Measurements from ENCODE around the gene TGFA. TPM values are rescaled to one million over a fixed set of nuclear protein-coding genes. Genes with fewer than 3 reads are reported as not detected.

TGFA gene
- total RNA-seq, 1 experiment from 2014 or later, result 50.1 TPM

- H2AFZ ChIP-seq (ENCODE audit: low read depth, low read length, poor library complexity, severe bottlenecking), result no peak overlapping the region
- no peak for DNase-seq (ENCODE audit: low read depth, low spot score)
- RAD21 ChIA-PET (ENCODE audit: low non-redundant PET in 1 of 2, low total read pairs in 2 of 2, uncharacterized antibody in 2 of 2, unreplicated experiment in 2 of 2), result no interaction called here
- H3K79me2 ChIP-seq (ENCODE audit: insufficient read depth, low read length), result peaks cover 92% of the 10 kb centered on the region
- peaks cover 0 to 11% of the 10 kb centered on the region in 2 experiments; a peak in 2 of 4 replicates for H3K9me3 ChIP-seq (ENCODE audit: control insufficient read depth in 1 of 2, insufficient read depth in 1 of 2, low read depth in 1 of 2, low read length in 2 of 2)
- no peak overlapping the region for H3K27ac ChIP-seq (ENCODE audit: low read depth, low read length)
- H3K4me1 ChIP-seq (ENCODE audit: control insufficient read depth in 1 of 2, insufficient read depth in 2 of 2, low read length in 2 of 2), result peaks cover 2 to 45% of the 10 kb centered on the region in 2 experiments; a peak in 3 of 4 replicates
- H3K36me3 ChIP-seq (ENCODE audit: control insufficient read depth in 1 of 2, insufficient read depth in 2 of 2, low read length in 2 of 2), result 0 out of 4 replicates have a peak, but pooled peaks cover 0 to 4% of the 10 kb centered on the region in 2 experiments
- BruUV-seq (replicated peaks), result no TSS peak
- intact Hi-C loops (cut with micrococcal nuclease), result no loop called here
- TF ChIP-seq CEBPB (IDR thresholded peaks at IDR 0.05; ENCODE audit: low read depth) (no peak), EGR1 (IDR thresholded peaks at IDR 0.05; ENCODE audit: low read depth) (no peak), TCF7L2 (IDR thresholded peaks at IDR 0.05; ENCODE audit: borderline replicate concordance, extremely low read depth, insufficient read depth, insufficient read length) (no peak), CBX3 (IDR thresholded peaks at IDR 0.05; ENCODE audit: low read depth) (no peak)
- H3K4me2 ChIP-seq (ENCODE audit: low read length), result no peak overlapping the region
- H3K27me3 ChIP-seq (ENCODE audit: insufficient read depth, low read length), result no peaks in the 10 kb centered on the region
- no peaks in the 10 kb centered on the region for H3K9me2 ChIP-seq (ENCODE audit: insufficient read depth)
- CTCF ChIA-PET, result no interaction called here
- H3K9ac ChIP-seq (ENCODE audit: low read length), result no peak overlapping the region
- POLR2A ChIA-PET, result no interaction called here
- no peak overlapping the region for H3K4me3 ChIP-seq (replicated peaks in 1 of 2; ENCODE audit: low read depth in 1 of 2, low read length in 2 of 2)
- ATAC-seq, result no peak
- no peaks in the 10 kb centered on the region for H4K20me1 ChIP-seq (ENCODE audit: insufficient read depth)
These were observed 18.1 kb downstream of the TGFA start for GRCh38 chr2:70535573-70535972.

DNA sequence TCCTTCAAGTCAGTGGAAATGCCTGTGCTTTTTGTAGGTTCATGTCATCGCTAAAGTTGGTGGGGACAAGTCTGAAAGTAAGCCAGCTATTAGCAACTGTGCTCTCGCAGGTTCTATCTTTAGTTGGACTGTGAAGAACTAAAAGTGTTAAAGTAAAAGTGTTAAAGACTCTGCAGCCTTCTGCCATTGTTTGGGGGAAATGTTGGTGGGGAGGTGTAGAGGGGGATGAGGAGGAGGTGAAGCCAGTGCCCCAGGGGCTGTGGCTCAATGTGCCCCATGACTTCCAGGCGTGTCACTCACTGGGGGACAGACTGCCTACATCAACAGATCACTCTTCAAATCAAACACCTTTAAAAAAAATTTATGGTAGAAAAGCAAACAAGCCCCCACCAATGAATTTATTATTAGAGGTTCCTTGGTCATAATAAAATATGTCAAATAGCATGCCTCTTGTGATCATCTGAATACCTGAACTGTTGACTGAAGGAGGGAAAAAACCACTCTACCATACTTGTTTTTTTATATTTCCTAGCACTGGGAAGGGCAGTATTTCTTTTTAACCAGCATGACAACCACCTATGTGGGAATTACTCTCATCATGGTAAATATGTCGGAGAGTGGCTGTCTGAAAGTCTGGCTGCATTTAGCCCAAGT, 19.3 kb downstream of the TGFA start:
- H3K27ac ChIP-seq (ENCODE audit: low read depth, low read length), result no peak overlapping the region
- no peak for TF ChIP-seq ELF1 (IDR thresholded peaks at IDR 0.05; ENCODE audit: borderline replicate concordance, low read depth)
- TF ChIP-seq FOSL1 (IDR thresholded peaks at IDR 0.05; ENCODE audit: low read depth), result no peak
- no peak for TF ChIP-seq ZFX (IDR thresholded peaks at IDR 0.05)
- no peak for TF ChIP-seq RAD21 (IDR thresholded peaks at IDR 0.05; ENCODE audit: low read depth)
- no peak for TF ChIP-seq POLR2AphosphoS5 (IDR thresholded peaks at IDR 0.05; ENCODE audit: low read depth, low read length)
- no peak for TF ChIP-seq TCF7L2 (IDR thresholded peaks at IDR 0.05; ENCODE audit: borderline replicate concordance, extremely low read depth, insufficient read depth, insufficient read length)
- no peak for TF ChIP-seq EZH2phosphoT487 (IDR thresholded peaks at IDR 0.05; ENCODE audit: borderline replicate concordance)
- no peak for TF ChIP-seq SRF (IDR thresholded peaks at IDR 0.05; ENCODE audit: low read depth)
- TF ChIP-seq EZH2 (IDR thresholded peaks at IDR 0.05), result no peak
- TF ChIP-seq JUND (IDR thresholded peaks at IDR 0.05), result no peak
- TF ChIP-seq, protein P1, sequence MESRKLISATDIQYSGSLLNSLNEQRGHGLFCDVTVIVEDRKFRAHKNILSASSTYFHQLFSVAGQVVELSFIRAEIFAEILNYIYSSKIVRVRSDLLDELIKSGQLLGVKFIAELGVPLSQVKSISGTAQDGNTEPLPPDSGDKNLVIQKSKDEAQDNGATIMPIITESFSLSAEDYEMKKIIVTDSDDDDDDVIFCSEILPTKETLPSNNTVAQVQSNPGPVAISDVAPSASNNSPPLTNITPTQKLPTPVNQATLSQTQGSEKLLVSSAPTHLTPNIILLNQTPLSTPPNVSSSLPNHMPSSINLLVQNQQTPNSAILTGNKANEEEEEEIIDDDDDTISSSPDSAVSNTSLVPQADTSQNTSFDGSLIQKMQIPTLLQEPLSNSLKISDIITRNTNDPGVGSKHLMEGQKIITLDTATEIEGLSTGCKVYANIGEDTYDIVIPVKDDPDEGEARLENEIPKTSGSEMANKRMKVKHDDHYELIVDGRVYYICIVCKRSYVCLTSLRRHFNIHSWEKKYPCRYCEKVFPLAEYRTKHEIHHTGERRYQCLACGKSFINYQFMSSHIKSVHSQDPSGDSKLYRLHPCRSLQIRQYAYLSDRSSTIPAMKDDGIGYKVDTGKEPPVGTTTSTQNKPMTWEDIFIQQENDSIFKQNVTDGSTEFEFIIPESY (IDR thresholded peaks at IDR 0.05; ENCODE audit: extremely low read depth, insufficient replicate concordance, low read length), result no peak
- TF ChIP-seq CTCF (IDR thresholded peaks at IDR 0.05 in 2 of 3, conservative IDR thresholded peaks at IDR 0.05 in 1 of 3; ENCODE audit: borderline replicate concordance in 1 of 3, insufficient read depth in 1 of 3, low read depth in 2 of 3, low read length in 2 of 3), result no peak

More for the DNA sequence above, 19.3 kb downstream of the TGFA start:
- ChIA-PET RAD21 (ENCODE audit: low non-redundant PET in 1 of 2, low total read pairs in 2 of 2, uncharacterized antibody in 2 of 2, unreplicated experiment in 2 of 2) (no interaction called here), CTCF (no interaction called here), POLR2A (no interaction called here)
- no peak for DNase-seq (ENCODE audit: low read depth, low spot score)
- H4K20me1 ChIP-seq (ENCODE audit: insufficient read depth), result no peaks in the 10 kb centered on the region
- peaks cover 2 to 46% of the 10 kb centered on the region in 2 experiments; a peak in 2 of 4 replicates for H3K4me1 ChIP-seq (ENCODE audit: control insufficient read depth in 1 of 2, insufficient read depth in 2 of 2, low read length in 2 of 2)
- H2AFZ ChIP-seq (ENCODE audit: low read depth, low read length, poor library complexity, severe bottlenecking), result no peak overlapping the region
- H3K4me2 ChIP-seq (ENCODE audit: low read length), result no peak overlapping the region
- H3K79me2 ChIP-seq (ENCODE audit: insufficient read depth, low read length), result peaks cover 92% of the 10 kb centered on the region
- H3K9me3 ChIP-seq (ENCODE audit: control insufficient read depth in 1 of 2, insufficient read depth in 1 of 2, low read depth in 1 of 2, low read length in 2 of 2), result peaks cover 0 to 11% of the 10 kb centered on the region in 2 experiments; a peak in 2 of 4 replicates
- no peak for ATAC-seq
- no TSS peak for BruUV-seq (replicated peaks)
- no peak overlapping the region for H3K4me3 ChIP-seq (replicated peaks in 1 of 2; ENCODE audit: low read depth in 1 of 2, low read length in 2 of 2)
- intact Hi-C loops (cut with micrococcal nuclease), result no loop called here
- H3K27me3 ChIP-seq (ENCODE audit: insufficient read depth, low read length), result no peaks in the 10 kb centered on the region
- no peaks in the 10 kb centered on the region for H3K9me2 ChIP-seq (ENCODE audit: insufficient read depth)
- 0 out of 4 replicates have a peak, but pooled peaks cover 0 to 4% of the 10 kb centered on the region in 2 experiments for H3K36me3 ChIP-seq (ENCODE audit: control insufficient read depth in 1 of 2, insufficient read depth in 2 of 2, low read length in 2 of 2)
- H3K9ac ChIP-seq (ENCODE audit: low read length), result no peak overlapping the region

All from HCT116 (cell line).